MCF 10A (cell line): ENCODE data around the gene POC1B. TPM values are rescaled to one million over a fixed set of nuclear protein-coding genes. Genes with fewer than 3 reads are reported as not detected.

Source experiments
- BruUV-seq: library from RNA; stranded (reverse); fragments of 400-500 nt; replicated peaks from 2 replicates; lab custom pipeline; 2021; lab: Mats Ljungman, UMichigan
- CTCF ChIA-PET: fragments of 300-600 bp; sonication (Branson Sonifier 250); formaldehyde crosslinking; extraction: SDS; loops from one replicate; lab custom pipeline; 2021; ENCODE audit warnings: antibody characterized with exemption, inconsistent platforms; lab: Yijun Ruan, JAX
- POLR2A ChIA-PET: fragments of 300-600, 350-650 bp; sonication (Branson Sonifier 250); formaldehyde crosslinking; extraction: SDS; loops from one replicate; lab custom pipeline; 2020; ENCODE audit warnings: antibody characterized with exemption, inconsistent platforms; lab: Yijun Ruan, JAX
- DNase-seq: peaks from one replicate; pipeline ENCODE4 v3.0.0-alpha.2; 2018; ENCODE audit not compliant: unreplicated experiment
- H3K27ac Mint-ChIP-seq: one replicate; pipeline ENCODE4 v1.8.0; 2022; ENCODE audit warnings: mild to moderate bottlenecking, low read depth, mixed read lengths; ENCODE audit not compliant: unreplicated experiment
- H3K27me3 Mint-ChIP-seq: one replicate; pipeline ENCODE4 v1.8.0; 2022; ENCODE audit warnings: mixed read lengths; ENCODE audit not compliant: insufficient read depth, unreplicated experiment
- H3K36me3 Mint-ChIP-seq: one replicate; pipeline ENCODE4 v1.8.0; 2022; ENCODE audit warnings: mild to moderate bottlenecking, moderate library complexity, mixed read lengths; ENCODE audit not compliant: insufficient read depth, unreplicated experiment
- H3K4me1 Mint-ChIP-seq: one replicate; pipeline ENCODE4 v1.8.0; 2022; ENCODE audit warnings: mixed read lengths; ENCODE audit not compliant: insufficient read depth, unreplicated experiment
- H3K4me3 Mint-ChIP-seq: one replicate; pipeline ENCODE4 v1.8.0; 2022; ENCODE audit warnings: mild to moderate bottlenecking, moderate library complexity, mixed read lengths; ENCODE audit not compliant: unreplicated experiment
- H3K9me3 Mint-ChIP-seq: one replicate; pipeline ENCODE4 v1.8.0; 2022; ENCODE audit warnings: mixed read lengths; ENCODE audit not compliant: unreplicated experiment
- CTCF ChIP-seq: fragments of 200-600 bp; IDR thresholded peaks from one replicate; pipeline ENCODE4 v1.8.0; 2022; ENCODE audit warnings: antibody characterized with exemption, mild to moderate bottlenecking; ENCODE audit not compliant: unreplicated experiment
- intact Hi-C: fragments of 100-400 bp; cut with micrococcal nuclease; formaldehyde crosslinking; loops from 2 replicates; pipeline ENCODE4 v1.14.1; 2022
- total RNA-seq: library from RNA; stranded (reverse); gene quantifications from 2 replicates; pipeline ENCODE4 v1.2.3, GENCODE V29; 2022

POC1B gene
- total RNA-seq, 1 experiment from 2014 or later = 14.8 TPM

GRCh38 chr12:89417246-89417977 is 108.4 kb downstream of the POC1B start:
- no TSS peak for BruUV-seq
- Mint-ChIP-seq H3K4me3 (no peak overlapping the region), H3K4me1 (no peaks in the 10 kb centered on the region), H3K9me3 (no peaks in the 10 kb centered on the region), H3K27me3 (no peaks in the 10 kb centered on the region), H3K36me3 (peaks cover 4% of the 10 kb centered on the region), H3K27ac (no peak overlapping the region)
- no peak for TF ChIP-seq CTCF
- ChIA-PET POLR2A (interaction anchor here (0.6 to 1.4 kb wide), 4 partner anchors 12 to 44 kb away, joined by 3 to 5 read pairs (median 4); no protein-coding TSS in a partner anchor), CTCF (interaction anchor here (0.6 to 1.3 kb wide), 3 partner anchors 11 to 1258 kb away, joined by 3 to 4 read pairs (median 3); no protein-coding TSS in a partner anchor)
- peak; percentile 55 for DNase-seq
- intact Hi-C loops = no loop called here

GRCh38 chr12:89416049-89416792 is 109.6 kb downstream of the POC1B start:
- POLR2A ChIA-PET = interaction anchor here (1.1 to 1.4 kb wide), 3 partner anchors 25 to 65 kb away, joined by 3 to 5 read pairs (median 5); no protein-coding TSS in a partner anchor
- BruUV-seq = no TSS peak
- TF ChIP-seq CTCF = no peak
- no peak overlapping the region for H3K27ac Mint-ChIP-seq
- CTCF ChIA-PET = interaction anchor here (0.6 kb wide), 2 partner anchors 848 to 1257 kb away, joined by 3 to 5 read pairs; no protein-coding TSS in a partner anchor
- no peaks in the 10 kb centered on the region for H3K27me3 Mint-ChIP-seq
- intact Hi-C loops = no loop called here
- H3K4me1 Mint-ChIP-seq = no peaks in the 10 kb centered on the region
- no peak overlapping the region for H3K4me3 Mint-ChIP-seq
- DNase-seq = no peak
- peaks cover 4% of the 10 kb centered on the region for H3K36me3 Mint-ChIP-seq
- H3K9me3 Mint-ChIP-seq = no peaks in the 10 kb centered on the region

- H3K27ac Mint-ChIP-seq = no peak overlapping the region
- H3K27me3 Mint-ChIP-seq = no peaks in the 10 kb centered on the region
- no TSS peak for BruUV-seq
- H3K36me3 Mint-ChIP-seq = peaks cover 4% of the 10 kb centered on the region
- POLR2A ChIA-PET = interaction anchor here (1.4 kb wide), 1 partner anchor 64 kb away, joined by 5 read pairs; no protein-coding TSS in a partner anchor
- no peaks in the 10 kb centered on the region for H3K4me1 Mint-ChIP-seq
- no peak overlapping the region for H3K4me3 Mint-ChIP-seq
- no peaks in the 10 kb centered on the region for H3K9me3 Mint-ChIP-seq
- CTCF ChIA-PET = no interaction called here
- TF ChIP-seq CTCF = no peak
- DNase-seq = peak; percentile 23
- intact Hi-C loops = no loop called here
These were observed 111.0 kb downstream of the POC1B start for GRCh38 chr12:89414851-89415250.

GRCh38 chr12:89414322-89414721 is 111.5 kb downstream of the POC1B start:
- BruUV-seq = no TSS peak
- CTCF ChIA-PET = no interaction called here
- no peak overlapping the region for H3K27ac Mint-ChIP-seq
- intact Hi-C loops = no loop called here
- H3K36me3 Mint-ChIP-seq = peaks cover 4% of the 10 kb centered on the region
- POLR2A ChIA-PET = interaction anchor here (0.7 to 1.2 kb wide), 2 partner anchors 7 to 63 kb away, joined by 3 to 6 read pairs; no protein-coding TSS in a partner anchor
- H3K27me3 Mint-ChIP-seq = no peaks in the 10 kb centered on the region
- no peaks in the 10 kb centered on the region for H3K4me1 Mint-ChIP-seq
- no peak for TF ChIP-seq CTCF
- no peak overlapping the region for H3K4me3 Mint-ChIP-seq
- H3K9me3 Mint-ChIP-seq = no peaks in the 10 kb centered on the region
- DNase-seq = peak; percentile 40
